VCaP (cell line): ENCODE data around the gene SBNO2.
A peak's percentile ranks its signal among the peaks of the same experiment; 100 is the strongest.

Experiments used
- H3K27ac ChIP-seq: fragments of 450-650 bp; 2 replicates; pipeline ENCODE4 v1.5.1; 2017
- TF ChIP-seq, protein P1 (sequence below): fragments of 450-650 bp; conservative IDR thresholded peaks from 2 replicates; pipeline ENCODE4 v1.5.1; 2017; ENCODE audit warnings: mild to moderate bottlenecking, moderate library complexity

SBNO2 gene

DNA sequence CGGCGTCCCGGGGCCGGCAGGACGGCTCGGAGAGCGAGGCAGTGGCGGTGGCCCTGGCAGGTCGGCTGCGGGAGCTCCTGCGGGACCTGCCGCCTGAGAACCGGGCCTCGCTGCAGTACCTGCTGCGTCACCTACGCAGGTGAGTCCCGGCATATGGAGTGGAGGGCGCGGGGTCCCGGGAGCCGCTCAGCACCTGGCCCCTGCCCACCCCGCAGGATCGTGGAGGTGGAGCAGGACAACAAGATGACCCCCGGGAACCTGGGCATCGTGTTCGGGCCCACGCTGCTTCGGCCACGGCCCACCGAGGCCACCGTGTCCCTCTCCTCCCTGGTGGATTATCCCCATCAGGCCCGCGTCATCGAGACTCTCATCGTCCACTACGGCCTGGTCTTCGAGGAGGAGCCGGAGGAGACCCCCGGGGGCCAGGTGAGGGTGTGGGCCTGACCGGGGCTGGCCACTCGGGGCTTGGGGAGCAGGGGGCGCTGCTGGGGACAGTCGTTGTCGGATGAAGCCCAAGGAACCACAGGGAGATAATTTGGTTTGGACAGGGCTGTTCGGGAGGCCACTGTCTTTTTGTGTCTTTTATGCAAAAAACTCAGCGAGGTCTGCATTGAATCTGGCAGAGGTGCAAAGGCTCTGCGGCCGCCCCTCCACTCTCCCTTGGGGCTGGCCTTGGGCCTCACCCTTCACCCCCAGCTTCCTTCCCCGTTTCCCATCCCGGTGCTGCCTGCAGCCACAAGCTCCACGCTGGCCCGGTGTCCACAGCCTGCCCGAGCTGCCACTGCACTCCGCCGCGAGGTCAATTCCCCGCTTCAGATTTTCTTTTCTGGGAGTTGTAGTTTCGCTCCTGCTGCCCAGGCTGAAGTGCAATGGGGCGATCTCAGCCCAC, 90.9 kb downstream of the SBNO2 start:
- peak overlapping the region; percentile 69 for H3K27ac ChIP-seq
- TF ChIP-seq, protein P1, sequence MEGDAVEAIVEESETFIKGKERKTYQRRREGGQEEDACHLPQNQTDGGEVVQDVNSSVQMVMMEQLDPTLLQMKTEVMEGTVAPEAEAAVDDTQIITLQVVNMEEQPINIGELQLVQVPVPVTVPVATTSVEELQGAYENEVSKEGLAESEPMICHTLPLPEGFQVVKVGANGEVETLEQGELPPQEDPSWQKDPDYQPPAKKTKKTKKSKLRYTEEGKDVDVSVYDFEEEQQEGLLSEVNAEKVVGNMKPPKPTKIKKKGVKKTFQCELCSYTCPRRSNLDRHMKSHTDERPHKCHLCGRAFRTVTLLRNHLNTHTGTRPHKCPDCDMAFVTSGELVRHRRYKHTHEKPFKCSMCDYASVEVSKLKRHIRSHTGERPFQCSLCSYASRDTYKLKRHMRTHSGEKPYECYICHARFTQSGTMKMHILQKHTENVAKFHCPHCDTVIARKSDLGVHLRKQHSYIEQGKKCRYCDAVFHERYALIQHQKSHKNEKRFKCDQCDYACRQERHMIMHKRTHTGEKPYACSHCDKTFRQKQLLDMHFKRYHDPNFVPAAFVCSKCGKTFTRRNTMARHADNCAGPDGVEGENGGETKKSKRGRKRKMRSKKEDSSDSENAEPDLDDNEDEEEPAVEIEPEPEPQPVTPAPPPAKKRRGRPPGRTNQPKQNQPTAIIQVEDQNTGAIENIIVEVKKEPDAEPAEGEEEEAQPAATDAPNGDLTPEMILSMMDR = no peak

DNA sequence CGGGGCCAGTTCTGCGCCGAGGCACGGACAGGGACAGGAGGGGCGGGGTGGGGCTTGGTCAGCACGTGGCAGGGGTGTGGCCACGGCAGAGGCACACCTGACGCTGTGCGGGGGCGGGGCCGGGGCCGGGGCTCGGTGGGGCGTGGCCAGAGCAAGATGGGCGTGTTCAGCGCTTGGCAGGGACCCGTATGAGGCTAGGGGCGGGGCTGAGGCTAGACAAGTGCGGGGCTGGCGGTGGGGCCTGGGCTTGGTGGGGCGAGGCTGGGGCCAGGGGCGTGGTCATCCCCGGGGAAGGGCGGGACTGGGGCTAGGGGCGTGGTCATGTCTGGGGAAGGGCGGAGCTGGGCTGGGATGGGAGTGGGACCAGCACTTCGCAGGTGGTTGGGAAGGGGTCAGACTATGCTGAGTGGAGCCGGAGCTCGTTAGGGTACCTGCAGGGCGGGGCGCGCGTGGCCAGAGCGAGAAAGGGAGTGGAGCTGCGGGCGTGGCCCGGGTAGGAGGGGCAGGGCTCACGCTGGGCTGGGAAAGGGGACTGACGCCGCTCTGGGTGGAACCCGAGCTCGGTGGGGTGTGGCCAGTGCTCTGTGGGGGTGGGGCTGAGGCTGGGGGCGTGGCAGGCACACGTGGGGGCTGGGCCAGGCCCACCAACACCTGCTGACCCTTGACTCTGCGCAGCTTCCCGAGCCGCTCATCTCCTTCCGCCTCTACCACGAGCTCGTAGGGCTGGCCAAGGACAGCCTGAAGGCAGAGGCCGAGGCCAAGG, 91.7 kb downstream of the SBNO2 start:
- H3K27ac ChIP-seq = peak overlapping the region; percentile 69
- TF ChIP-seq, protein P1 = no peak

DNA sequence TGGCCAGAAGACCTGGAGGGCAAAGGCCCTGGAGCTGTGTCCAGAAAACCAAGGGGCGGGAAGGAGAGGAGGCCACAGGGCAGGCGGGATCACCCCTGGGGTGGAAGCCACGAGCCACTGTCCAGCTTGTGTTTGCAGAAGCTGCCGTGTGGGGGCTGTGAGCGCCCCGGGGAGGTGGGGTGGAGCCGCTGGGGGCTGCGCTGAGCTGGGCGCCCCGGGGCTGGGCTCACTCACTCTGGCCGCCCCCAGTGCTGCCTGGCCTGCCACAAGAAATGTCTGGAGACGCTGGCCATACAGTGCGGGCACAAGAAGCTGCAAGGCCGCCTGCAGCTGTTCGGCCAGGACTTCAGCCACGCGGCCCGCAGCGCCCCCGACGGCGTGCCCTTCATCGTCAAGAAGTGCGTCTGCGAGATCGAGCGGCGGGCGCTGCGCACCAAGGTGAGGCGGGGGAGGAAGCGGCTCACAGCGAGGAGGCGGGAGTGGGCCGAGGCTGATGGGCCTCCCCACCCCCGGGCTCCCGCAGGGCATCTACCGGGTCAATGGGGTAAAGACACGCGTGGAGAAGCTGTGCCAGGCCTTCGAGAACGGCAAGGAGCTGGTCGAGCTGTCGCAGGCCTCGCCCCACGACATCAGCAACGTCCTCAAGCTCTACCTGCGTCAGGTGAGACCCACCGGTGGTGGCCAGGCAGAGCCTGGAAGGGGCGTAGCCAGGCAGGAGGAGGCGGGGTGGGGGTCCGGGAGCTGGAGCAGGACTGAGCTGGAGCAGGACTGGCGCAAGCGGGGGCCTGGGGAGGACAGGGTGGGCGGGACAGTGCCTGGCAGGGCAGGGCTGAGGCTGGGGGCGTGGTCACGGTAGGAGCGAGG, 92.5 kb downstream of the SBNO2 start:
- H3K27ac ChIP-seq = 0 out of 2 replicates have a peak overlapping the region, but pooled peaks have one; percentile 26
- TF ChIP-seq, protein P1 = no peak

DNA sequence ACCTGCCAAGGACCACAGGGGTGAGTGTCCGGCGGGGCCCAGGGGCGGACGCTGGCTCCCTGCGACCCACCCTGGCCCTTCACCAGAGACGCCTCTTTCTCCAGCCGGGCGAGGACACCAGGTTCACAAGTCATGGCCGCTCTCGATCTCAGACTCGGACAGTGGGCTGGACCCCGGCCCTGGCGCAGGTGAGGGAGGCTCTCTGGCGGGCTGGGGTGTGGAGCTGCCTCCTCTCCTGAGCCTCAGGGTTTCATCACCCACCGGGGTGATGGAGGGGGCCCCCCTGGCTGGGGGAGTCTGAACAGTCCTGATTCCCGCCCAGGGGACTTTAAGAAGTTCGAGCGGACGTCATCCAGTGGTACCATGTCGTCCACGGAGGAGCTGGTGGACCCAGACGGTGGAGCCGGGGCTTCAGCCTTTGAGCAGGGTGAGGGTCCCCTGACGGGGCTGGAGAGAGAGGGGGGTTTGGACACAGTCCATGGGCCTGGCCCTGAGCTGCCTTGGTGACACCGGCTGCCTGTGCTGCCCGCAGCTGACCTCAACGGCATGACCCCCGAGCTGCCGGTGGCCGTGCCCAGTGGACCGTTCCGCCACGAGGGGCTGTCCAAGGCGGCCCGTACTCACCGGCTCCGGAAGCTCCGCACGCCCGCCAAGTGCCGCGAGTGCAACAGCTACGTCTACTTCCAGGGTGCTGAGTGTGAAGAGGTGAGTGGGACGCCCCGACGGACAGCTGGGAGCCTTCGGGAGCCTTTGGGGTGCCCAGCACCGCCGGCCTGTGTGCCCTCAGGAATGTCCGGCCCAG, 93.5 kb downstream of the SBNO2 start:
- H3K27ac ChIP-seq = no peak overlapping the region
- TF ChIP-seq, protein P1 = no peak

DNA sequence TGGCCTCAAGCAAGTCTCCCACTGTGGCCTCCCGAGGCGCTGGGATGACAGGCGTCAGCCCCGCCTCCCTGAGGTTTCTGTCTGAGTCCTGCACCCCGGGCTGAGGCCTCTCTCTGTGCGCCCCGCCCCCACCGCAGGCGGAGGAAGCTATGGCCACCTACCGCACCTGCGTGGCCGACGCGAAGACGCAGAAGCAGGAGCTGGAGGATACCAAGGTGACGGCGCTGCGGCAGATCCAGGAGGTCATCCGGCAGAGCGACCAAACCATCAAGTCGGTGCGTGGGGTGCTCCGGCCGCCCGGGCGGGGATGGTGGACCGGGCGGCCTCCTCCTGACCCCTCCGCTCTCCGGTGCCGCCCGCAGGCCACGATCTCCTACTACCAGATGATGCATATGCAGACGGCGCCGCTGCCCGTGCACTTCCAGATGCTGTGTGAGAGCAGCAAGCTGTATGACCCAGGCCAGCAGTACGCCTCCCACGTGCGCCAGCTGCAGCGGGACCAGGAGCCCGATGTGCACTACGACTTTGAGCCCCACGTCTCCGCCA, 94.4 kb downstream of the SBNO2 start:
- H3K27ac ChIP-seq = no peak overlapping the region
- TF ChIP-seq, protein P1 = no peak

DNA sequence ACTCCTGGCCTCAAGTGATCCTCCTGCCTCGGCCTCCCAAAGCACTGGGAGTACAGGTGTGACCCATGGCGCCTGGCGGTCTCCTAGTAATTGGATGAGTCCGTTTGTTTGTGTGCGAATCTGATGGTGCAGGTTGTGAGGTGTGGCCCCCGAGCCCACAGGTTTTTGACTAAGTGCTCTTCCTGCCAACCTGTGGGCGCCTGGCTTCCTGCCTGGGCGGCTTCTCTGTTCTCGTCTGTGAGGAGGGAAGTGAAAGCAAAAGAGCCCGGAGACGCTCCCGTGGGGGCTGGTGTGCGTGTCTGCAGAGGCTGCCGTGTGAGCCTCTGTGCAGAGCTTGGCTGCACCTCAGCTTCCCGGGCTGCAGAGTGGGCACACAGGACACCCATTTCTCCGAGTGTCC, 97.1 kb downstream of the SBNO2 start:
- TF ChIP-seq, protein P1 = no peak
- no peak overlapping the region for H3K27ac ChIP-seq
